ENCODE measurements around the gene GRIN3B.

DNA sequence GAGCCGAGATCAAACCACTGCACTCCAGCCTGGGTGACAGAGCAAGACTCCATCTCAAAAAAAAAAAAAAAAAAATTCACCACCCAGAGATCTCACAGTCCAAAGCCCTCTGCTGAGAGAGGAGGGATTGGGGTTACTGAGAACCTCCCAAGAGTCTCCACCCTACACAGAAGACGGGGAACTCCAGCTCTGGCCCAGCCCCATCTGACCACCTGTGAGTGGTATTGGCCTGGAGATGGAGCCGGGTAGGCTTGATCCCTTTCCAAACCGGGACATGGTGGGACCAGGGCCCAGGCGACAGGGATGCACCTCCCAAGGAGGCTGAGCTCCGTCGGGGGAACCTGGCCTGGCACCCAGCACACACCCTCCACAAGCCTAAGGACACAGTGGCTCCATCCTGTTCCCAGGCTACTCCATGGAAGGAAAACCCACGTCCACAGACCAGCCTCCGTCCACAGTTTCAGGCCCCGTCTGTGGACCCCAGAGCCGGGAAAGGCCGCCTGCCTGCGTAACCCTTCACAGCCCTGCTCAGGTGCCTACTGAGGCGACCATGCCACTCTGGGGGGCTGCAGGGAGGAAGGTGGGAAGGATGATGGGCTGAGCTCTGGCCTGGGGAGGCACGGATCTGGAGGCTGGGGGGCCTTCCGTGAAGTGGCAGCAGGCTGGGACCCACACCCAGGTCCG is 18.9 kb downstream of the GRIN3B start:
- TF ChIP-seq, protein P1, sequence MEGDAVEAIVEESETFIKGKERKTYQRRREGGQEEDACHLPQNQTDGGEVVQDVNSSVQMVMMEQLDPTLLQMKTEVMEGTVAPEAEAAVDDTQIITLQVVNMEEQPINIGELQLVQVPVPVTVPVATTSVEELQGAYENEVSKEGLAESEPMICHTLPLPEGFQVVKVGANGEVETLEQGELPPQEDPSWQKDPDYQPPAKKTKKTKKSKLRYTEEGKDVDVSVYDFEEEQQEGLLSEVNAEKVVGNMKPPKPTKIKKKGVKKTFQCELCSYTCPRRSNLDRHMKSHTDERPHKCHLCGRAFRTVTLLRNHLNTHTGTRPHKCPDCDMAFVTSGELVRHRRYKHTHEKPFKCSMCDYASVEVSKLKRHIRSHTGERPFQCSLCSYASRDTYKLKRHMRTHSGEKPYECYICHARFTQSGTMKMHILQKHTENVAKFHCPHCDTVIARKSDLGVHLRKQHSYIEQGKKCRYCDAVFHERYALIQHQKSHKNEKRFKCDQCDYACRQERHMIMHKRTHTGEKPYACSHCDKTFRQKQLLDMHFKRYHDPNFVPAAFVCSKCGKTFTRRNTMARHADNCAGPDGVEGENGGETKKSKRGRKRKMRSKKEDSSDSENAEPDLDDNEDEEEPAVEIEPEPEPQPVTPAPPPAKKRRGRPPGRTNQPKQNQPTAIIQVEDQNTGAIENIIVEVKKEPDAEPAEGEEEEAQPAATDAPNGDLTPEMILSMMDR (IDR thresholded peaks at IDR 0.05): no peak
- TF ChIP-seq POLR2A (IDR thresholded peaks at IDR 0.05): no peak
